GM21737 (cell line): ENCODE results near the gene BRD9.
"Not testable (repeated sequence)": the region's sequence is repeated elsewhere in the genome, so short reads cannot be mapped to it uniquely, and the experiment has no call there.

ENCODE experiments used
- ATAC-seq: cut with Tn5 transposase; IDR thresholded peaks from one replicate; pipeline ENCODE4 v1.9.1; 2021; ENCODE audit warnings: mild to moderate bottlenecking, moderate library complexity; ENCODE audit not compliant: unreplicated experiment

Gene BRD9

DNA sequence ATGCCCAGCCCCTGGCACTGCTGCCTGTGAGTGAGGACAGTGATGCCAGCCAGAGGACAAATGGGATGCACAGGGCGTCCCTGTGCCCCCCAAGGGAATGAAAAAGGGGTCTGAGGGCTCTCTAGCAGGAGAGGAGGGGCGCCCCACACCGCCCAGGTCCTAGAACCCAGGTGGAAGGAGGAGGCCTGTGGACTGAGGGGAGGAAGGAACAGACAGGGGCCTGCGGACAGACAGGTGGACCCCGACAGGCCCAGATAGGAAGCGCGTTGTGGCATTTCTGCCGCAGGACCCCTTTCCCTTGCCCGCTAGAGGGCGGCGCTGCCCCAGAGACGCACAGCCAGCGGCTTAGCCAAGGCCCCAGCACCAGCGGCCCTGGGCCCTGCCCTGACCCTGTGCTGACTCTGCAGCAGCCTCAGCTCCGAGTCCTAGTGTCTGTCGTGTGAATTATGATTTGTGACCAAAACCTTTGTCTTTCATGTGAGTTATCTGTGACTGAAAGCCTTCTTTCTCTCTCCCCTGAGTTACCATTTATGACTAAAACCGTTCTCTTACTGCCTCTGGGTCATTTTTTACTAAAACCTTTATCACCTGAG is 30.8 kb upstream of the BRD9 start:
- peak; percentile 83 for ATAC-seq

DNA sequence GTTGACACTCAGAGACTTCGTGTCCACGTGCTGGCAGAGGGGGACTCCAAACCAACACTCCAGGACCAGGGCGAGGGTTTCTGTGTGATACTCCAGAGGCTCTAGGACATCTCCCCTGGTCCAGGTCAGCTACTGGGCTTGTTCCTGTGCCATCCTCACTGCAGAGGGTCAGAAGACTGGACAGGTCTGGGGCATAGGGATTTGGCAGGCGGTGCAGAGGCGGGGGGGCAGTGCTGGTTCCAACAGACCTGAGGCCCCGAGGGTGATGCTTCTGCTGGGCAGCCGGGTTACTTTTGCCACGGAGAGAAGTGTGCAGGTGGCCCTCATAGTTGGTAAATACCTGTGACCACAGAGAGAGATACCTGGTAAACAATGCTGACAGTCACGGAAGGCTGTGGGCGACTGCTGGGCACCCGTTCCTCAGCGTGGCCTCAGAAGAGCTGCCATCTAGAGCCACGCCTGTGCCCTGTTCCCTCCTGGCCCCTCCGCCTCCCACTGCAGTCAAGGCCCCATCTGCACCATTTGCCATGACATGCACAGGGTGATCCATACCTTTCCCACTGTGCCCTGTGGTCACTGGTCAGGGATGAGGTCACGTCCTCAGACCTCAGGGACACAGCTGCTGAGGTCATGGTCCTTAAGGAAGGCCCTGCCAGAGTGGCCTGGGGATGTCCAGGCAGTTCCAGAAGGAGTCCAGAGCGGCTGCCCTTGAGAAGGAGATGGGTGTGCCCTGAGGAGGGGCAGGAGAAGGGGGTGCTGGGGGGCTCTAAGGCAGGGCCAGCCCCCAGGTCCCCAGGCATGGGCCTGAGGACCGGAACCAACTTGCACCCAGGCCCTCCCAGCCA is 30.1 kb upstream of the BRD9 start:
- no peak for ATAC-seq

DNA sequence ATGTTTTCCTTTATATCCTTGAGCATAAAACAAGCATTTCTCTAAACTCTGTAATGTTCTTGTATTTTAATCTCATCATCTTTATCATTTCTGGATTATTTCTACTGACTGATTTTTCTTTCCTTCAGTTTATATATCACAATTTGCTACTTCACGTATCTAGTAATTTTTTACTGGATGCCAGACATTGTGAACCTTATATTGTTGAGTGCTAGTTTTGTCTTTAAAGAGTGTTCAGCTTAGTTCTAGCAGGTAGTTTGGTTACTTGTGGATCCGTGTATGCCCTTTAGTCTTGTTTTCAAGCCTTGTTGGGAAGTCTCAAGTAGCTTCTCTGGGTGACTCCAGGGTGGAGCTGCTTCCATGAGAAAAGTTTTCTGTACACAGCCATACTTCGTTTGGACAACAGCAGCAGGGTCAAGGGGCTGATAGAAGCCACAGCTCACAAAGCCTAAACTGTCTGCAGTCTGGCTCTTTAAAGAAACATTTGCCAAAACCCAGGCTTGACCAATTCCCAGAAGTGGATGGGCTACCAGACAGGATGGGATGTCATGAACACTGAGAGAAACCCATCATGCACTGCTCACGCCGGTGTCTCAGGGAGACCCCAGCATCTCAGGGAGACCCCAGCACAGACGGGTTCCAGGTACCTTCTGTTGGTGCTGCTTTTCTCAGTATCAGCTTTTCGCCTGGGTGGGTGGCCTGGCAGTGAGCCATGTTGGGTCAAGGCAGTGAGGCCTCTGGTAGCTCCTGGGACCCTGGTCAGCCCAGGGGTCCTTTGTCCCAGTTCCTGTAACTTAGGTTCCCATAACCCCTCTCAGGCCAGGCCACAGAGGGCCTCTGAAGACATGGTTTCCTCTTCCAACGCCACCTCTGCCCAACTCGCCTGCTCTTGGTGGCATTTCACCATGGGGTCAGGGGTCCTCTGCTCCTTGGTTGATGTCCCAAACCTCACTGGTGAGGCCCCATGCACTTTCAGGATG is 29.1 kb upstream of the BRD9 start:
- no peak for ATAC-seq

DNA sequence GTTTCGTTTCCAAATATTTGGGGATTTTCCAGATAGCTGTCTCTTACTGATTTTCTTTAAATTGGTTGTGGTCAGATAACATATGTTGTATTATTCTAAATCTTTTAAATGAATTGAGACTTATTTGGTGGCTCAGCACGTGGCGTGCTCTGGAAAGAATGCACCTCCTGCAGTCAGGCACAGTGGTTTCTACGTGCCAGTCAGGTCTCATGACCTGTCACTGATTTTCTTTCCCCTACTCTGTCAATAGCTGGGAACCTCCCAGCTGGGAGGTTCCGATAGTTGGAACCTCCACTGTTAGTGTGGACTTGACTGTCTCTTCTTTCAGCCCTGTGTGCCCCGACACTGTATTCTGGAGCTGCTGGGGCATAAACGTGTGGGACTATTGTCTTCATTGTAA is 27.7 kb upstream of the BRD9 start:
- ATAC-seq, result no peak

DNA sequence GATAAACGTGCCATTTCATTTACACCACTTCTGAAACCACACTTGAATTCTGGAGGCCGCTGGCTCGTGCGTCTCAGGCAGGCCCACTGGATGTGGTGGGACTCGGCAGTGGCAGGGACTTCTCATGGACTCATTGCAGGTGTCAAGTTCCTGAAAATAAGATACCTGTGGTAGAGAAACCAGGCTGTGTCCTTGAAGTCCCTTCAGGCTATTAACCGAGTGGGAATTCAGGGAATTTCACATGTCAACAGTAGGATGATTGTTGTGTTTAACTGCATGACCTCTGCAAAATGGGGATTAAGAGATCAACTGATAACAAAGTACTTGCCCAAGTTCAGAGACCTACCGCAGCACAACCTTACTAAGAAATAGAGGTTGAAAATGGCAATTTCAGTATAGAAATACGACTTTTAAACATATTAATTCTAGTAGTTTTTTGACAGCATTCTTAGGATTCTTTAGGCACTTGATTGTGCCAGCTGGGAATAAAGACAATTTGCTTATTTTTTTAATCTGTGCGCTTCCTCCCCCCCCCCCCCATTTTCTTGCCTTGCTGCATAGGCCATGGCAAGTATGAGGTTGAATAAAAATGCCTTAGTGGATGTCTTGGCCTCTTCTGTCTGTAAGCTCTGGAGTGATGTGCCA is 26.9 kb upstream of the BRD9 start:
- no peak for ATAC-seq

DNA sequence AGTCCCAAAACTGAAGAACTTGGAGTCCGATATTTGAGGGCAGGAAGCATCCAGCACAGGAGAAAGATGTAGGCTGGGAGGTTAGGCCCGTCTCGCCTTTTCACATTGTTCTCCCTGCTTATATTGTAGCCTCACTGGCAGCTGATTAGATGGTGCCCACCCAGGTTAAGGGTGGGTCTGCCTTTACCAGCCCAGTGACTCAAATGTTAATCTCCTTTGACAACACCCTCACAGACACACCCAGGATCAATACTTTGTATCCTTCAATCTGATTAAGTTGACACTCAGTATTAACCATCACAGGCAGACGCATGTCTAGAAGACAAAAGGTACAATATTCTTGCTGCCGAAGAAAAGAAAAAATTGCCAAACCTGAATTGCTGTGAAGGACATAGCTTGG is 26.1 kb upstream of the BRD9 start:
- not testable (repeated sequence) for ATAC-seq

DNA sequence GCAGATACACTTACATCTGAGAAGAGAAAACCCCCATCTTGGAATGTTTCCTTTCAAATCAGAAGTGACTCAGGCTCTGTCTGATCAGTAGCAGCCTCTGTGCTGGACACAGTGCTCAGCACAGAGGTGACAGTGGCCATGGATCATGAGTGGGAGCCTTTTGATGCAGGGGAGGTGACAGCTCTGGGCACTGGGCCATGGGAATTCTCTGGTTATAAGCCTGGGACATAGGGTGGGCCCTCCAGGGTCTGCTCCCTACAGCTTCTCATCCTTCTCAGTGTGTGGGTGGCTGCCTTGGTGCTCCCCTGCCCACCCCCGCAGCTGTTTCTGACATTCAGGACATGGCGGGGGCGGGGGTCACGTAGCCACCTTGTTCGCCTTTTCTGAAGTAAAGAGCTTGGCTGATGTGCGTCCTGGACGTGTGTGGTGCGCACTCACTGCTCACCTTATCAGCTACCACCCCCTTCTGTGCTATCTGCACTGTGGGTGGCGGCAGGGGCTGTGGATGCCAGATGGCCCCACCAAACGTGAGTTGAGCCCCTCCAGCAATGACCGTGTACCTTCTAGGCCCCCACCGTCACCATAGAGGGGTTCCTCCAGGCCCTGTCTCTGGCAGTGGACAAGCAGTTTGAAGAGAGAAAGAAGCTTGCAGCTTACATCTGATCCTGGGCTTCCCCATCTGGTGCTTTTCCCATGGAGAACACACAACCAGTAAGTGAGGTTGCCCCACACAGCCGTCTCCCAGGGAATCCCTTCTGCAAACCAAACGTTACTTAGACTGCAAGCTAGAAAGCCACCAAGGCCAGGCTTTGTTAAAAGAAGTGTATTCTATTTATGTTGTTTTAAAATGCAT is 24.1 kb upstream of the BRD9 start:
- no peak for ATAC-seq

DNA sequence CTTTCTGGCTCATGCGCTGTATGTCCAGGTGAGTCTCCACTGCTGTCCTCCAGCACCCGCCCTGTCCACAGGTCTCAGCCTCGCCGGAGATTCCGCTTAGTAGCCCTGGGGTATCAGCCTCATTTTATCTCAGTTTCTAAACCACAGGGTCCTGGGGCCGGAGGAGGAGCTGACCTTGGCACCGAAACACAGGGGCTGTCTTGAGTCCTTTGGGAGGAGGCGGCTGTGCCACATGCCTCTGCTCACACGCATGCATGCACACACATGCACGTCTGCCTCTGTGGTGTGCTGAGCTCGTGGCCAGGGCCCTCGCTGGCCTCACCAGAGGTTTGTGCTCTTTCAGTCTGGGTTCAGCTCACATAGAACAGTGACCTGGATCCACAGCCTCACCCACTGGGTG is 23.3 kb upstream of the BRD9 start:
- ATAC-seq, result no peak

DNA sequence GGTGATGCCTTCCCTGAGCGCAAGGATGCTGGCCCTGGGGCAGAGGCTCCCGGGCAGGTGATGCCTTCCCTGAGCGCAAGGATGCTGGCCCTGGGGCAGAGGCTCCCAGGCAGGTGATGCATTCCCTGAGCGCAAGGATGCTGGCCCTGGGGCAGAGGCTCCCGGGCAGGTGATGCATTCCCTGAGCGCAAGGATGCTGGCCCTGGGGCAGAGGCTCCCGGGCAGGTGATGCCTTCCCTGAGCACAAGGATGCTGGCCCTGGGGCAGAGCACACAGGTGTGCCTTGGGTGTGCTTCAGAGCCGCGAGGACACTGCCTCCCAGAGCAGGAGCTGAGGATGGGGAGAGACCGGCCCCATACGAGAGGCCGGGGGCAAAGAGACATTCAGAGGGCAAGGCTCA is 22.7 kb upstream of the BRD9 start:
- ATAC-seq, result not testable (repeated sequence)

DNA sequence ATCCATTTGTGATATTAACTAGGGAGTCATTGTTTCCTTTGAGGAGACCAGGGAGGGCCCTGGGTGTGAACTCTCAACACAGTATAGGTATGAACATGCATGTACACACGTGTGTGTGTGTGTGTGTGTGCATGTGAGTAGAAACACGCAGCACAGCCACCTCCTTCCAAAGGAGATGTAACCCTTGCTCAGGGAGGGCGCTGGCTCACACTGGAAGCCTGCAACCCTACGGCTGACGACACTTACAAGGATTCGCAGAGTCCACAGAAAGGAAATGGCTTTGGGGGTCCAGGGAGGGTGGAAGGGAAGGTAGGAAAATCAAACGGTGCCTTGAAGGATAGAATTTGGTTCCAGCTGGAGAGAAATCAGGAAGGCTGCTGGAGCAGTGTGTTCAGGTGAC is 22.0 kb upstream of the BRD9 start:
- no peak for ATAC-seq

DNA sequence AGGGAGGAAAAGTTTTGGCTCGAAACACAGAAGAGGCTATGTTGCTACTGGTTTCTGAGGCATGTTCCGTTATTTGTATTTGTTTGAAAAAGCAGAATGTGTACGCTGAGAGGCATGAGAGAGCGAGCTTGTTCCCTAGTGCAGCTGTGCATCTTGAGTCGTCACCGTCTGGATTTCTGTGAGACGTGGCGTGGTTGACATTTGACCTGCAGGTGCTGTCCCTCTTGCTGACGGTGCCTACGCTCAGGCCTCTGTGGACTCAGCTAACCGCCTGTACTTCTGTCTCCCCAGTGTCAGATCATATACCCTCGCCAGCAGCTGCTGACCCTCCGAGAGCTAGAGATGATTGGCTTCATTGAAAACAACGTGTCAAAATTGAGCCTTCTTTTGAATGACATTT is 21.6 kb upstream of the BRD9 start:
- no peak for ATAC-seq

DNA sequence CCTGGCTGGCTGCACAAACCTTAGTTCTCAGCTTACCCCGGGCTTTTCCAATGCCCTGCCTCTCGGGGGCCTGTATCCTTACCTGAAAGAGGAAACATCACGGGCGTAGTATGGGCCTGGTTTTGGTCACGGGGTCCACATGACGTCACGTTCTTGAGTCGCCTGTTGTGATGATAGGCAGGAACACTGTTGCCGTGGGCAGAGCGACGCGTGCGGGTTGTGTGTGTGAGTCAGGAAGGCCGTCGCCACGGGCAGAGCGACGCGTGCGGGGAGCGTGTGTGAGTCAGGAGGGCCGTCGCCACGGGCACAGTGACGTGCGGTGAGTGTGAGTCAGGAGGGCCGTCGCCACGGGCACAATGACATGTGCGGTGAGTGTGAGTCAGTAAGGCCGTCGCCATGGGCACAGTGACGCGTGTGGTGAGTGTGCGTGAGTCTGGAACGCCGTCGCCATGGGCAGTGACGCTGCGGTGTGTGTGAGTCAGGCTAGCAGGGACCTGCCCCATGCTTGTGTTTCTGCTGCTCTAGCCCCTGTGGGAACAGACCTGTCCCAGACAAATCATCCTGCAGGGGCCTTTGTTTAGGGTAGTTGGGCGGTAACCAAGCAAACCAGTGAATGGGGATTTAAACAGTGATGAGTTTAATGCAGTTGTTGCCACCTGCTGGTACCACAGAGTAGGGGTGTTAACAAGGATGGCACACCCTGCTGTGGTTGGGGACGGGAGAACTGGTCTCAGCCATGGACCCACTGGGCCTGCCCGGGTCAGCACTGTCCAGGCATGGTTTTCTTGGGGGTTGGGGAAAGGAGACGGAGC is 19.9 kb upstream of the BRD9 start:
- ATAC-seq, result no peak

DNA sequence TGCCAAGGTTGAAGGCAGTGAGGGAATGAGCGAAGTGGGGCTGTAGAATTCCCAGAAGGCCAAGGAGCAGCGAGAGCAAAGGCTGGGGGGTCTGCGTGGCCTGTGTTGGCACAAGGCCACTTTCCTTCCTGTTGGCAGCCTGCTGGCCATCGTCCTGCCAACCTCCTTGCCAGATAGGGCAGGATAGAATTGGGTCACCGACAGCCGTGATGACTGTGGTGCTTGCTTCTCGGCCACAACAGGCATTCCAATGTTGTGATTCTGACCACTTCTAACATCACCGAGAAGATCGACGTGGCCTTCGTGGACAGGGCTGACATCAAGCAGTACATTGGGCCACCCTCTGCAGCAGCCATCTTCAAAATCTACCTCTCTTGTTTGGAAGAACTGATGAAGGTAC is 19.0 kb upstream of the BRD9 start:
- ATAC-seq, result no peak

DNA sequence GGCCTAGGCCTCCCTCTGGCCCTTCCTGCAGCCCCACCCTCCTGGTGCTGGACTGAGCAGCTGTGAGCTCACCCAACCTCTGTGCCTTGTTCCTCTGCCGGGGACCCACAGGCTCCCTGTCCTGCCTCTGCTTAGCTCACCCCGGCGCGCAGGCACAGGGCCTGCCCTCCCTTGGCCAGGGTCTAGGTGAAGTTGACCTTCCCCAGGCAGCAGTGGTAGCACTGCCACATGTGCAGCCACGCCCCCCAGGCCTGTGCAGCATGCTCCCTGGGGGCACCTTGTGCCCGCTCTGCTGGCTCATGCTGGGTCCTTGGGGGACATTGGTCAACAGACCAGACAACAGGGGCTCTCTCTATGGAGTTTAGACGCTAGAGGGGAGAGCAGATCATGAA is 18.2 kb upstream of the BRD9 start:
- no peak for ATAC-seq

DNA sequence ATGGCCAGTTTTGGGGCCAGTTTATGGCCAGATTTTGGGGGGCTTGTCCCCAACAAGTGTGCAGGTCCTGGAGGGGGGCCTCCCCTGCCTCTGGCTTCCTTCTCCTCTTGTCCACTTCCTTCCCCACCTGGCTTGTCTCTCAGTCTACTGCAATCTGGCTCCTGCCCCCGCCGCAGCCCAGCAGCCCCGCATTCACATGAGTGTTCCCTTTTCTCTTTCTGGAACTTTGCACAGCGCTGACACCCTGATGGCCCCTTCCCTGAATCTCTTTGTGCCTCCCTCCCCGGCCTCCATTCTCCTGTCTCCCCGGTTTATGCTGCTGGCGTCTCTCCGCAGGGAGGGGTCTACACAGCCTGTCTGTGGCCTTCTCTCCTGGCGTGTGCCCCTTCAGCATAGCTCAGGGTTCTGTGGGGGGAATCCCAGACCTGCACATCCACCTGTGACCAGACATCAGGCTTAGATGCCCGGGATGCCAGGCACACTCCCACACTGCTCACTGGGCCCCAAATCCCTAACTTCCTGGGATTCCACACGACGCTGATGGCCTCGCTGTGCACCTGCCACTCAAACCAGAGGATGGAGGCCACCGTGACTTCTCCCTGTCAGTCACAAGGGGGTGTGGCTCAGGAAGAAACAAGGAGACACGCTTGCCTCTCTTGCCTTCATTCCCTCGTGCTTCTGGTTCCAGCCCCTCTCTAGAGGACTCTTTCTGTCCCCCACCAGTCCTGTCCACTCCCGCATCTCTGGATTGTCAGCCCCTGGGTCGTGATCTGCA is 17.6 kb upstream of the BRD9 start:
- no peak for ATAC-seq

DNA sequence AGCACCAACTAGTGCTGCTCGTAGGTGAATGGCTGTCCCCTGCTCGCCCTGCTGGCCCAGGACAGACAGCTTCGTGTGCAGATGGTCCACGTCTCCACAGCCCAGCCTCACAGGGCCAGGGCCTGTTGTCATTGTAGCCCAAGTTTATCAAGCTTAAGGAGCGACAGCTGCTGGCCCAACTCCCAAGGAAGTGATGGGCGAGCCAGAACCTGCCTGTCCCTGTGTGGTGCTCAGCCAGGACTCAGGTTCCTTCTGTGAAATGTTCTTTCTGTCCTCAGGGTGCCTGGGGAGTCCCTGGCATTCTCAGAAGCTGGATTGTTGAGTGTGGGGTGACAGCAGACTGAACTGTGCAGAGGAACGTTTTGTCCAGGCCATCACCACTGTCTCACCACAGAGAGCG is 16.5 kb upstream of the BRD9 start:
- ATAC-seq, result no peak

DNA sequence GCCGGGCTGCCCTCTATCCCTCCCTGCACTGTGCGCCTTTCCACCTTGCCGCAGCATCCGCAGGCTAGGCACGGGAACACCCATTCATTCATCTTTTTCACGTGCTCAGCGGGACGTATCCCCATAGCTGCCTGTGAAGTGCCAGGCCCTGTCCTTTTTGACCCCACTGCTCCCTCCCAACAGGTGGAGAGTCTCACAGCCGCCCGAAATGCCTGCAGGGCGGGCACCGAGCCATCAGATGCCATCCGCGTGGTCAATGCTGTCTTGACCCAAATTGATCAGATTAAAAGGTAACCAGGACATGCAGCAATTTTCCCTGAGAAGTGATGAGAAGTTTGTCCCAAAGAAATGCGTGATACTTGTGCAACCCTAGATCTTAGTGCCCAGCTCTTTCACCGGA is 15.6 kb upstream of the BRD9 start:
- no peak for ATAC-seq

DNA sequence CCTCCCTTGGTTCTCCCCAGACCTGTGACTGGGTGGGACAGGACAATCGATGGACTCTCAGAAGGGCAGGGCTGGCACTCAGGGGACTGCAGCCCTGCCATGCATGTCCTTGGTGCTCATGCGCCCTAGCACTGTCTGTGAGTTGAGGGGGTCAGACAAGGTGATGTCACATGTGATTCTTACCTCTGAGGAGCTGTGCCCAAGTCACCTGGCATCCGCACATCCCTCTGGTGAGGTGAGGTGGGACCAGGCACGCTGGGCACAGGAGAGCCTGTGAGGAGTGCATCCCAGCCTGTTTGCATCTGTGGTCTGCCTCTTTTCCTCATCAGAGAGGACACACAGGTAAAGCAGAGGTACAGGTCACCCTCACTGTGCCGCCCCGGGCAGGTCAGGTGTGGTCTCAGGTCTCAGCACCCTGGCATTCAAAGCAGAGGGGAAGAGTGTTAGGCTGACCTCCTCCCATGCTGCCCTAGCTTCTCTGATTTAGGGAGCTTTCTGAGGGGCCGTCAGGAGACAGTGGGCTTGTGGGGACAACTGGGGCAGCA is 14.8 kb upstream of the BRD9 start:
- no peak for ATAC-seq
